Right atrium auricular region (tissue), 2 donors: ENCODE results near the gene CD93. TPM values are rescaled to one million over a fixed set of nuclear protein-coding genes. Genes with fewer than 3 reads are reported as not detected.
A peak's percentile ranks its signal among the peaks of the same experiment; 100 is the strongest.

Experiments
- DNase-seq: peaks from one replicate; pipeline ENCODE4 v3.0.0-alpha.2; 2019; ENCODE audit warnings: low spot score
- H3K27ac ChIP-seq, 2 donors: fragments of 200-600 bp; sonication (generic); 1 replicate in 1 of 2; 2 replicates in 1 of 2; pipeline ENCODE4 v1.5.1; 2016 to 2019
- H3K27me3 ChIP-seq, 2 donors: fragments of 200-600 bp; sonication (generic); one replicate each; pipeline versions ENCODE4 v1.5.1 to v1.6.0; 2017 to 2019
- H3K36me3 ChIP-seq: fragments of 200-600 bp; sonication (generic); one replicate; pipeline ENCODE4 v1.5.1; 2016
- H3K4me1 ChIP-seq, 2 donors: fragments of 200-600 bp; sonication (generic); one replicate each; pipeline versions ENCODE4 v1.5.1 to v1.6.0; 2017 to 2019
- H3K4me3 ChIP-seq, 2 donors: fragments of 200-600 bp; sonication (generic); 1 replicate in 1 of 2; 2 replicates in 1 of 2; pipeline ENCODE4 v1.5.1; 2017 to 2019; ENCODE audit warnings: mild to moderate bottlenecking in 1 of 2, moderate library complexity in 1 of 2
- H3K9me3 ChIP-seq, 2 donors: fragments of 200-600 bp; sonication (generic); one replicate each; pipeline ENCODE4 v1.5.1; 2019
- total RNA-seq, 2 donors: library from RNA; depleted of rRNA; stranded (reverse); fragments of >200 nt; gene quantifications; one replicate each; pipeline ENCODE4 v1.1.0, GENCODE V29; 2016
- TF ChIP-seq, protein P1 (sequence below), 2 donors: fragments of 200-600 bp; sonication (generic); IDR thresholded peaks; one replicate each; pipeline ENCODE4 v1.5.1; 2019; ENCODE audit warnings: antibody characterized with exemption in 2 of 2

Gene CD93
- total RNA-seq, 2 donors from 2014 or later, result 35.7 to 51.6 TPM

DNA sequence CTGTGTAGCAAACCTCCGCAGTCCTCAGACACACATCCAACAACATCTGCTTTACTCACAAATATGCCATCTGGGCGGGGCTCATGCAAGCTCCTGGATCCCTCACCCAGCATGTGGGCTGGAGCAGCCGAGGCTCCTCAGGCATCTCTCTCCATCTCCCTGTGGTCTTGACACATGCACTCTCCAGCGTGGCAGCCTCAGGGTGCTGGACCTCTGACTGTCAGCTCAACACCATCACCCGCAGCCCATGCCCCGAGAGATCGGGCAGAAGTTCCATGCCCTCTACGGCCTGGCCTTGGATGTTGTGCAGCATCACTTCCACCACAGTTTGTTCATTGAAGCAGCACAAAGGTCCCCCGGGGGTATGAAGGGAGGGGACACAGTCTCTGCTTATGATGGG lies 32.6 kb upstream of the CD93 start:
- H3K27ac ChIP-seq, result no peak overlapping the region
- peaks cover 0 to 28% of the 10 kb centered on the region in 2 donors for H3K4me1 ChIP-seq
- DNase-seq, result no peak
- no peak overlapping the region for H3K4me3 ChIP-seq
- TF ChIP-seq, protein P1, sequence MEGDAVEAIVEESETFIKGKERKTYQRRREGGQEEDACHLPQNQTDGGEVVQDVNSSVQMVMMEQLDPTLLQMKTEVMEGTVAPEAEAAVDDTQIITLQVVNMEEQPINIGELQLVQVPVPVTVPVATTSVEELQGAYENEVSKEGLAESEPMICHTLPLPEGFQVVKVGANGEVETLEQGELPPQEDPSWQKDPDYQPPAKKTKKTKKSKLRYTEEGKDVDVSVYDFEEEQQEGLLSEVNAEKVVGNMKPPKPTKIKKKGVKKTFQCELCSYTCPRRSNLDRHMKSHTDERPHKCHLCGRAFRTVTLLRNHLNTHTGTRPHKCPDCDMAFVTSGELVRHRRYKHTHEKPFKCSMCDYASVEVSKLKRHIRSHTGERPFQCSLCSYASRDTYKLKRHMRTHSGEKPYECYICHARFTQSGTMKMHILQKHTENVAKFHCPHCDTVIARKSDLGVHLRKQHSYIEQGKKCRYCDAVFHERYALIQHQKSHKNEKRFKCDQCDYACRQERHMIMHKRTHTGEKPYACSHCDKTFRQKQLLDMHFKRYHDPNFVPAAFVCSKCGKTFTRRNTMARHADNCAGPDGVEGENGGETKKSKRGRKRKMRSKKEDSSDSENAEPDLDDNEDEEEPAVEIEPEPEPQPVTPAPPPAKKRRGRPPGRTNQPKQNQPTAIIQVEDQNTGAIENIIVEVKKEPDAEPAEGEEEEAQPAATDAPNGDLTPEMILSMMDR (IDR thresholded peaks at IDR 0.05), result no peak
- no peaks in the 10 kb centered on the region for H3K36me3 ChIP-seq
- no peaks in the 10 kb centered on the region for H3K9me3 ChIP-seq
- H3K27me3 ChIP-seq, result no peaks in the 10 kb centered on the region

DNA sequence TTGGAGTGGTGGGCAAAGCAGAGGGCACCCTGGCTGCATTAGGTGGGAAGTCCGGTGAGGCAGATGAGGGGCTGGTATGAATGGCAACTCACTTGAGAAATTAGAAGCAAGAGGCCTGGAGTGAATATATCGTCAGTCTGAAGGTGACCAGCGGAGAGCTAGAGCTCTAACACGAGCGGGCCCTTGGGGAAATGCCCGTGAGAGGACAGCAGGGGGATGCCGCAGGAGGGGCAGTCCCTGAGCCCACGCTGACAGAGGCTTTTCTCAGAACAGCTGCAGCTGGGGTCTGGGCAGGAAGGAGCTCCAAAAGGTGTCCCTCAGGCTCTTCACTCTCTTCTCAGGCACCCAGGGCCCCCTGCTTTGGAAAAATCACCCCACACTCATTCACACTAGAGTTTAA lies 32.0 kb upstream of the CD93 start:
- Histone ChIP-seq H3K36me3 (no peaks in the 10 kb centered on the region), H3K4me1 (peaks cover 0 to 28% of the 10 kb centered on the region in 2 donors), H3K9me3 (no peaks in the 10 kb centered on the region), H3K27me3 (no peaks in the 10 kb centered on the region), H3K4me3 (no peak overlapping the region), H3K27ac (no peak overlapping the region)
- TF ChIP-seq, protein P1 (IDR thresholded peaks at IDR 0.05), result no peak
- DNase-seq, result no peak

DNA sequence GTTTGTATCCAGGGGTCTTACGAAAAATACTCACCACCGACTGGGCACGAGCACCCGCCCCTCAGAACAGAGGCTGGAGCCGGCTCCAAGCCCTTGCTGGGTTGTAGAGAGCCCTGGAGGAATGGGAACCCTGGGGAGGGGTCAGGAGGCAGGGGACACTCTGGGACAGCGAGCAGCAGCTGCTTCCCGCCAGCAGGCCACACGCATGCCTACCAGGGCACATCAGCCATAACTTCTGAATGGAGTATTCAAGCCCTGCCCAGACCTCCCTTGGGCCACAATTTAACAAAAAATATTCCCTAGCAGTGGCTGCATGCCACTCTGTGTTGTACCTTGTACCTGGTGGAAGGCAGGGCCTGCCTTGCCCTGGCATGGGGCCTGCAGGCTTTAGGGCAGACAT lies 31.6 kb upstream of the CD93 start:
- TF ChIP-seq, protein P1 (IDR thresholded peaks at IDR 0.05), result no peak
- H3K27me3 ChIP-seq, result no peaks in the 10 kb centered on the region
- no peak for DNase-seq
- H3K9me3 ChIP-seq, result no peaks in the 10 kb centered on the region
- H3K4me1 ChIP-seq, result peaks cover 0 to 28% of the 10 kb centered on the region in 2 donors
- no peak overlapping the region for H3K27ac ChIP-seq
- H3K4me3 ChIP-seq, result no peak overlapping the region
- H3K36me3 ChIP-seq, result no peaks in the 10 kb centered on the region

DNA sequence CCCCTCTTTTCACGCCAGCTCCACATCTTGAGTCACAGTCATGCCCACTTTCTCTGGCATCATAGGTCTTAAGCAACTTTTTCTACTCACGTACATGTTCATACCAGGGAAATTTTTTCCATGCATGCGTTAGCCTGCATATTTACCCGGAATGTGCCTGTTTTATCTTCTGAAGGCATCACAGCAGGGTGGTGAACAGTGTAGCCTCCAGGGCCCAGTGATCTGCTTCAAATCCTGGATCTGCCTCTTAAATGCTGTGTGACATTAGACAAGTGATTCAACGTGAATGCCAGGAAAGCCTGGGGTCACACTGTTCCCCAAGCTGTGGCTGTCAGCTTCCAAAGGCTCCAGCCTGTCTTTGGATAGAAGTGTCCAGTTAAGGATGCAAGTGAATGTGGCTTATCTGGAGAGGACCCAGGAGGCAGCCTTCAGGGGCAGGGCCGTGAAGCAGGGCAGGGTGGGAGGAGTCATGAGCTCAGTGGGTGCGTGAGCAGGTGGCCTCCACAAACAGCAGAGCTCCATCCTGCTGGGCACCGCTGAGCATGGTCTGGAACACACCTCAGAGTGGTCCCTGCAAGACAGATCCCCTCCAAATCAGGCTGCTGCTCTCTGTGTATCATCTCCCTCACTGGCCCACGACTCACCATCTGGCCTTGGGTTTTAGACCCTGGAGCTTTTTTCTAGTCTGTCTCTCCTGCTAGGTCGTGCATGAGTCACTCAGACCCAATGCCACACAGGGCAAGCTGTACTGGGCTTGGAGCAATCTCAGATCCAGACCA lies 30.4 kb upstream of the CD93 start:
- Histone ChIP-seq H3K27ac (peak overlapping the region in 1 of 2 donors; percentile 2), H3K9me3 (no peaks in the 10 kb centered on the region), H3K4me1 (peaks cover 0 to 28% of the 10 kb centered on the region in 2 donors), H3K4me3 (no peak overlapping the region), H3K27me3 (no peaks in the 10 kb centered on the region), H3K36me3 (no peaks in the 10 kb centered on the region)
- no peak for DNase-seq
- TF ChIP-seq, protein P1 (IDR thresholded peaks at IDR 0.05), result no peak

DNA sequence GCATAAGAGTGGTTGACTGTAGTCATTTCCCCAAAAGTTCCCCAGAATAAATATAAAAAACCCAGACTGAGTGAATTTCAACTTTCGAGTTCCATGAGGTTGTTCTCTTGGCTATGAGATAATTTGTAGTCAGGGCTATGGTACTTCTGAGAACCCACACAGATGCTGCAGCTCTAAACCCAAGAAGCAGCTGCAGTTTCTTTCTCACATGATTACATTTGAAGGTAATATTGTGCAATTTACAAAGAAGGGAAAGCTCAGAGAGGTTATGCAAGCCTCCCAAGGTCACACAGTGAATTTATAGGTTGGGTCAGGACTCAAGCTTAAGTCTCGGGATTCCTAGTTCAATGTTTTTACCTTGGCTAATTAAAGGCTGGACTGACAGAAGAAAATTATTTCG lies 29.7 kb upstream of the CD93 start:
- Histone ChIP-seq H3K27me3 (no peaks in the 10 kb centered on the region), H3K36me3 (no peaks in the 10 kb centered on the region), H3K4me3 (no peak overlapping the region), H3K4me1 (peaks cover 0 to 24% of the 10 kb centered on the region in 2 donors), H3K27ac (peak overlapping the region in 1 of 2 donors; percentile 2), H3K9me3 (no peaks in the 10 kb centered on the region)
- no peak for DNase-seq
- TF ChIP-seq, protein P1 (IDR thresholded peaks at IDR 0.05), result no peak
